ENCODE data around the gene ASRGL1.

The ASRGL1 gene

DNA sequence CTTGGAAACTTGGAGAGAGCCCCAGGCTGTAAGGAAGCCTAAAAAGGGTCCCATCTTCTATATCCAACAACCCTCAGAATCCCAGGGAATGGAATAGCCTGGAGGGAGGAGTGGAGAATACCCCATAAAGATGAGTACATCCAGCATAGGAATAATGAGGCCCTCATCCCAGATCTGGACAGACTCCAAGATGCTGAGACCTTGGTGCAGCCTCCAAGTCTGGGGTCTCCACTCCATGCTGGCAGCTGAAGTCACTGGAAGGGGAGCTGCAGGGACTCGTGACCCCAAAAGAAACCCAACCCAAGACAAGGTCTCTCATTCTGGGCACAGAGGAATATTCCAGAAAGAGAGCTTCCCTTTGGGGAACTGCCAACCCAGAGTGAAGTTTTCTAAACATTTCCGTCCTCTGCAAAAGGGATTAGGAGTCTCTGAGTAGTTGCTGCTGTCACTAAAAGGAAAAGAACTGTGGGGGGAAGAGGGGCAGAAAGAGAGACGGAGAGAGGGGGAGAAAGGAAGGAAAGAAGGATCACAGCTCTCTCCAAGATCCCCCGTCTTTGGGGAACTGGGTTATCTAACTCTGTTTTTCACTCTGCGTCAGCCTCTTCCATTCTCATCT, 82.2 kb downstream of the ASRGL1 start:
- no peak for DNase-seq

- no peak for DNase-seq
Observed at GRCh38 chr11:62419943-62420342, 82.7 kb downstream of the ASRGL1 start.

DNA sequence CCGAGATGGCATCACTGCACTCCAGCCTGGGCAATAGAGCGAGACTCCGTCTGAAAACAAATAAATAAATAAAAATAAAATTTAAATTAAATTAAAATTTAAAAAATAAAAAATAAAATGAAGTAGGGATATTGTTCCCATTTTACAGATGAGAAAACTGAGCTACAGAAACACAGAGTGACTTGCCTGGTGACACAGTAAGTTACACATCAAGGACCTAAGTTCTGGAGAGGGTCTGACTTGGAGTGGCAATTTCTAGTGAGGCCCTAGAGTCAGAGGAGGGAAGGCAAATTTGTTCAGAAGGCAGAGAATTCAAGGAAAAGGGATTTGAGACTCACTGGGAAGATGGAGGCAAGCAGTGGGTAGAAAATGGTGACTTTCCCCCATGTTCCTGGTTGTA, 83.6 kb downstream of the ASRGL1 start:
- DNase-seq = no peak

GRCh38 chr11:62421996-62422395, 84.7 kb downstream of the ASRGL1 start:
- DNase-seq = no peak

- no peak for DNase-seq
Observed at GRCh38 chr11:62423012-62423411, 85.8 kb downstream of the ASRGL1 start.

DNA sequence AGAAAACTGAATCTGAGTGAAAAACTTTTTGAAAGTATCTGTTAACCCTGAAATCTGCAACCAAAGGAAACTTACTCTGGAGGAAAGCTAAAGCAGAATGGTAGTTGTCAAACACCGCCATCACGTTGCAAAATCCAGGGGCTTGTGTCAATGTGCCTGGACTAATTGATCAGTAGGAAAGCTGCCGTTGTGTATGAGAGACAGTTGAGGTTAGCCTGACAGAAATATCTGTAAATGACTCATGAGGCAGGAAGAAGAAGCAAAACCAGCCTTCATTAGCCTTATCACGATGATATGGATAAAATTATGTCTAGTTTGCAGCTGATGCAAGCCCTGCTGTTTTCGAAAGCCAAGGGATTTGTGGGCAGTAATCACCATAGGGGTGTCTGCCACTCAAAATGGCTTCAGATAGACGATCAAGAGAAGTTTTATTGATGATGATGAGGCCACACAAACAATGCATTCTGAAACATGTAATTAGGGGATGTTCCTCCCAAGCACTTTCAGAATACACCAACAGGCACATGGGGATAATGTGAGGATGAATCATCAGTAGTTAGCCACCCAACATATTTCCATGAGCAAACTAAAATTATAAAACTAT, 90.5 kb downstream of the ASRGL1 start:
- no peak for DNase-seq

GRCh38 chr11:62428871-62429560, 91.8 kb downstream of the ASRGL1 start:
- DNase-seq = no peak

DNA sequence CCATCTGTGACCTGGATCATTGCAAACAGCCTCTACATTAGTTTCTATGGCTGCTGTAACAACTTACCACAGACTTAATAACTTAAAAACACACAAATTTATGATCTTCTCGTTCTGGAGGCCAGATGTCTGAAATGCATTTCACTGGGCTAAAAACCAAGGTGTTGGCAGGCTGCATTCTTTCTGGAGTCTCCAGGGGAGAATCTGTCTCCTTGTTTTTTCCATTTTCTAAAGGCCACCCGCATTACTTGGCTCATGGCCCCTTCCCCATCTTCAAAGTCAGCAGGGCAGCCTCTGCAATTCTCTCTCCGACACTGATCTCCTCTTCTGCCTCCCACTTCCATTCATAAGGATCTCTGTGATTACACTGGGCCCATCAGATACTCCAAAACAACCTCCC, 93.2 kb downstream of the ASRGL1 start:
- no peak for DNase-seq

DNA sequence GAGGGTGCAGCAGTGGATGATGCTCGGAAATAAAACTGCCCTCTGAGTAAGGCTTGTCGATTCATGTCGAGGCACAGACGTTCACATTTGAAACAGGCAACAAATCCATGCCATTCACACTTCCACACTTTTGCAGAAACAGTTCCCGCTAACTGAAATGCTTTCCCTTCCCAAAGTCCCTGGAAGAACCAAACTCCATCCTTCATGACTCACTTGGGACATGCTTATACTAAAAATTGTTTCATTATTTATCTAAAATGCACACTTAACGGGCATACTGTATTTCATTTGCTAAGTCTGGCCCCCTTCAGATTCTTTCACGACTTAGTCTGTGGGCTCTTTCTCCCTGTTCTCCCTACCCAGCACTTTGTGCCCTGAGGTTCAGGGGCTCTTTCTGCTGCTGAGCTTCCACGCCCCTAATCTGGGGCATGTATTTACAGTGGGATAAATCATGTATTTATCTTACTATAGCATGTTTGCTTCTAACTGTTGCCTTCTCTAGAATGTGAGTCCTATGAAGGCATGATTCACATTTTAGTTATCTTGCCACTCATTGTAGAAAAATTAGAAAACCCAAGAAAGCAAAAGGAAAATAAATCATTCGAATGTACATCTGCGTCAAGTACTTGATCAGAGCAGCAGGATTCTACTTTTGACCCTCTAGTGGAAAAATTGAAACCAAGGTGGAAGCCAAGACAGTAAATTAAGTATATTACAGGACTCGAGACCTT, 94.1 kb downstream of the ASRGL1 start:
- DNase-seq = no peak

- no peak for DNase-seq
Observed at GRCh38 chr11:62432695-62433094, 95.4 kb downstream of the ASRGL1 start.

GRCh38 chr11:62433141-62433903, 96.1 kb downstream of the ASRGL1 start:
- DNase-seq = no peak

DNA sequence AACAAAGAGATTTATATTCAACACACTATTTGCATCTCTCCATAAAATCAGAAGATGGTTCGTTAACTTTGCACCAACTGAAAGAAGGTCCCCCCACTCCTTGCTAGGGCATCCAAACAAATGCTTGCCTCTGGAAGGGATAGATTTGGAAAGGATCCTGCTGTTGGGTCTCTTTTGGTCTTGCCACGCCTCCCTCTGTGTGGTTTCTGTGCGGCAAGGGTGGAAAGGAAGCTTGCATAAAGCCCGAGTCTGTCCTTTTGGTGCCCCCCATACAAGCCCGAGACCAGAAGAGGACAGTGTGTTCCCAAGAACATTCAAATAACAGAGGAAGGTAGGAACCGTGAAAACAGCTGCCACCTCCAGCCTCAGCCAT, 96.6 kb downstream of the ASRGL1 start:
- no peak for DNase-seq

GRCh38 chr11:62435846-62436660, 98.8 kb downstream of the ASRGL1 start:
- DNase-seq = no peak

- DNase-seq = no peak
Observed at GRCh38 chr11:62437616-62438015, 100.4 kb downstream of the ASRGL1 start.

GRCh38 chr11:62438641-62439040, 101.4 kb downstream of the ASRGL1 start:
- DNase-seq = no peak

GRCh38 chr11:62439785-62440602, 102.7 kb downstream of the ASRGL1 start:
- DNase-seq = no peak
